A673 (cell line): ENCODE measurements around the gene BDKRB1.

Experiments
- CTCF ChIP-seq: fragments of 300-800, 200-600 bp; sonication (generic); conservative IDR thresholded peaks from 2 replicates; pipeline ENCODE4 v1.5.1; 2017; ENCODE audit warnings: low read depth, mild to moderate bottlenecking, antibody characterized with exemption, low read length, moderate library complexity, mixed read lengths
- EZH2 ChIP-seq: fragments of 200-600 bp; sonication (generic); IDR thresholded peaks from 2 replicates; pipeline ENCODE4 v1.6.1; 2017; ENCODE audit warnings: borderline replicate concordance, low read depth, mild to moderate bottlenecking, mixed read lengths, antibody characterized with exemption, low read length; ENCODE audit not compliant: poor library complexity, severe bottlenecking

- TF ChIP-seq CTCF (peak; percentile 64), EZH2 (no peak)
These were observed 41.0 kb downstream of the BDKRB1 start for GRCh38 chr14:96297000-96297399.
